22Rv1 (cell line): ENCODE results near the gene ECEL1.

ENCODE experiments used
- H3K27ac ChIP-seq: fragments of 450-650 bp; 2 replicates; pipeline ENCODE4 v1.5.1; 2017
- ZFX ChIP-seq: fragments of 450-650 bp; IDR thresholded peaks from 2 replicates; pipeline ENCODE4 v1.6.1; 2017; ENCODE audit warnings: antibody characterized with exemption, borderline replicate concordance
- TF ChIP-seq, protein P1 (sequence below): fragments of 450-650 bp; IDR thresholded peaks from 2 replicates; pipeline ENCODE4 v1.5.1; 2017; ENCODE audit warnings: mild to moderate bottlenecking

Gene ECEL1

DNA sequence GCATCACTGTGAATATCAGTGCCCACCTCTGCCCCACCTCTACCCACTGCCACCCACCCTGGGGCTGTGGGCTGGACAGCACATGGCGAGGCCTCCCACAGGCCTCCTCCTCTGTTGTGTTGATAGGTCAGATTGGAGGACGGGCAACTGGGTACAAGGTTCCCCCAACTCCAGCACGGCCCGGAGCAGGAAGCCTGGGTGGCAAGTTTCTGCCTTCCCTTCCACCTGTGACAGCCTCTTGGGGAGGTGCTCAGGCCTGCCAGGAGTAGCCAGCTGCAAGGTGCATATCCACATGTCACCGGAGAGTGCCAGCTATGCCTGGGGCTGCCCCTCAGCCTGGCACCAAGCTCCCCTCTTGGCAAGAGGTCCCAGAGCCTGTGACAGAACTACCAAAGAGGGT is 6.9 kb upstream of the ECEL1 start:
- TF ChIP-seq ZFX: no peak
- TF ChIP-seq, protein P1, sequence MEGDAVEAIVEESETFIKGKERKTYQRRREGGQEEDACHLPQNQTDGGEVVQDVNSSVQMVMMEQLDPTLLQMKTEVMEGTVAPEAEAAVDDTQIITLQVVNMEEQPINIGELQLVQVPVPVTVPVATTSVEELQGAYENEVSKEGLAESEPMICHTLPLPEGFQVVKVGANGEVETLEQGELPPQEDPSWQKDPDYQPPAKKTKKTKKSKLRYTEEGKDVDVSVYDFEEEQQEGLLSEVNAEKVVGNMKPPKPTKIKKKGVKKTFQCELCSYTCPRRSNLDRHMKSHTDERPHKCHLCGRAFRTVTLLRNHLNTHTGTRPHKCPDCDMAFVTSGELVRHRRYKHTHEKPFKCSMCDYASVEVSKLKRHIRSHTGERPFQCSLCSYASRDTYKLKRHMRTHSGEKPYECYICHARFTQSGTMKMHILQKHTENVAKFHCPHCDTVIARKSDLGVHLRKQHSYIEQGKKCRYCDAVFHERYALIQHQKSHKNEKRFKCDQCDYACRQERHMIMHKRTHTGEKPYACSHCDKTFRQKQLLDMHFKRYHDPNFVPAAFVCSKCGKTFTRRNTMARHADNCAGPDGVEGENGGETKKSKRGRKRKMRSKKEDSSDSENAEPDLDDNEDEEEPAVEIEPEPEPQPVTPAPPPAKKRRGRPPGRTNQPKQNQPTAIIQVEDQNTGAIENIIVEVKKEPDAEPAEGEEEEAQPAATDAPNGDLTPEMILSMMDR: no peak

GRCh38 chr2:232493701-232494474 is 6.3 kb upstream of the ECEL1 start:
- H3K27ac ChIP-seq: no peak overlapping the region
- no peak for TF ChIP-seq ZFX
- TF ChIP-seq, protein P1: no peak

More for the DNA sequence above, 6.9 kb upstream of the ECEL1 start:
- no peak overlapping the region for H3K27ac ChIP-seq

DNA sequence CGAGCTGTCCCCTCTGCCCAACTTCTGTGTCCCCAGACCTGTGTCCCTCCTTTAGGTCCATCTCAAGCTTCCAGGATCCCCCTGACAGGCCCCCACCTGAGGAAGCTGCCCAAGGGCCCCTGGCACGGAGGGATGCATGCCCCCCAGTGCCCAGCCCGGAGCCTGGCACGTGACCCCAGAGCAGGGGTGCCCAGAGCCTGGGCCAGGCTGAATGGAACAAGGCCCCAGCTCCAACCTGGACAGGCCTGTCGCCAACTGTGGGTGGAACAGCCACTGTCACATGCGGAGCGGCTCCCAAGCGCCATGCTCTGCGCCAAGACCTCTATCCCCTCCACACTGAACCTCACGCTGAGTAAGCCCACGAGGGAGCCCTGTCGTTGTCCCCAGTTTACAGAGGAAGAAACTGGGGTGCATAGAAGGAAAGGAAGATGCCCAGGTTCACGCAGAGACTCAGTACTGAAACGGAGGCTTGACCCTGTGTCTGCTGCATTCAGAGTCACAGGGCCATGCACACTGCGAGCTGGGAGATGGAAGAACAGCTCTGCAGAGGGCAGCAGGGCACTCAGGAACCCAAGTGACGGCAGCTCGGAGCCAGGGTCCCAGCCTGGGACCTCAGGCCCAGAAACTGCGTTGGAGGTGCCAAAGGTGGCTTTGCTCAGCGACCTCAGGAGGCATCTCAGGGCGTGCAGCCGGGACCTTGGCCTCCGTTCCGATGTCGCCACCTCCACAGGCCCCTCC is 5.5 kb upstream of the ECEL1 start:
- H3K27ac ChIP-seq: no peak overlapping the region
- no peak for TF ChIP-seq ZFX
- TF ChIP-seq, protein P1: no peak

DNA sequence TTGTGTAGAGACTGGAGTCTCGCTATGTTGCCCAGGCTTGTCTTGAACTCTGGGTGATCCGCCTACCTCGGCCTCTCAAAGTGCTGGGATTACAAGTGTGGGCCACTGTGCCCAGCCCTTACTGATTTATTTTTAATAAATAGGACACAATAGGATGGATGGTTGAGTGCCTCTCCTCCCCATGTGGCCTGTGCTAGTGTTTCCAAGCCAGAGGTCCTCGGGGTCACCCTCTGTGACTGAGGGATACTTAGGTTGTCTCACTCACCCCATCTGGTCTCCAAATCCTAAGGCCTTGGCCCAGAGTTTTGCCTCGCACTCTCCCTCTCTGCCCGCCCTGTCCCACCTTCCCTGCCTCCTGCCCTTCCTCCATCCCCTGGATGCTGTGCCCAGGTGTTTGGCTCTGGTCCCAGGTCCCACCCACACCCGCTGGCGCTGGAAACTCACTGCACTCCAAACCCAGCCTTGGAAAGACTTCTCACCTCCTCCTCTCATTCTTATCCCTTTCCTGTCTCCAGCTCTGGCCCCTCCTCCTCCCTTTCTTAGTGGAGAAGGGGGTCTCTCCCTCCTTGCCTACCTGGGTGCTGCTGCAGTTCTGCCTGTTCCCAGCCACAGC is 4.7 kb upstream of the ECEL1 start:
- H3K27ac ChIP-seq: no peak overlapping the region
- TF ChIP-seq ZFX: no peak
- TF ChIP-seq, protein P1: no peak

GRCh38 chr2:232491139-232491780 is 3.6 kb upstream of the ECEL1 start:
- H3K27ac ChIP-seq: no peak overlapping the region
- TF ChIP-seq, protein P1: no peak
- TF ChIP-seq ZFX: no peak

GRCh38 chr2:232490221-232491138 is 2.8 kb upstream of the ECEL1 start:
- no peak for TF ChIP-seq ZFX
- TF ChIP-seq, protein P1: no peak
- H3K27ac ChIP-seq: no peak overlapping the region
